Astrocyte of the cerebellum (primary cell): ENCODE results near the gene PTPN5.

Experiments
- DNase-seq: peaks from one replicate; pipeline ENCODE4 v3.0.0-alpha.2; 2011; ENCODE audit warnings: low read depth
- H3K4me3 ChIP-seq: 2 replicates; pipeline ENCODE4 v1.5.1; 2011; ENCODE audit warnings: mild to moderate bottlenecking, low read depth, low read length, moderate library complexity
- in situ Hi-C: cut with HindIII; loops from 2 replicates; pipeline ENCODE4 v1.10.0; 2017; ENCODE audit warnings: low sequenced_read_pairs
- TF ChIP-seq, protein P1 (sequence below): IDR thresholded peaks from 2 replicates; pipeline ENCODE4 v1.5.1; 2012; ENCODE audit warnings: low read length, low read depth, moderate library complexity, mild to moderate bottlenecking; ENCODE audit errors: missing control alignments

PTPN5 gene

GRCh38 chr11:18785411-18785810, 6.2 kb downstream of the PTPN5 start:
- in situ Hi-C loops, result no loop called here
- DNase-seq, result no peak
- TF ChIP-seq, protein P1, sequence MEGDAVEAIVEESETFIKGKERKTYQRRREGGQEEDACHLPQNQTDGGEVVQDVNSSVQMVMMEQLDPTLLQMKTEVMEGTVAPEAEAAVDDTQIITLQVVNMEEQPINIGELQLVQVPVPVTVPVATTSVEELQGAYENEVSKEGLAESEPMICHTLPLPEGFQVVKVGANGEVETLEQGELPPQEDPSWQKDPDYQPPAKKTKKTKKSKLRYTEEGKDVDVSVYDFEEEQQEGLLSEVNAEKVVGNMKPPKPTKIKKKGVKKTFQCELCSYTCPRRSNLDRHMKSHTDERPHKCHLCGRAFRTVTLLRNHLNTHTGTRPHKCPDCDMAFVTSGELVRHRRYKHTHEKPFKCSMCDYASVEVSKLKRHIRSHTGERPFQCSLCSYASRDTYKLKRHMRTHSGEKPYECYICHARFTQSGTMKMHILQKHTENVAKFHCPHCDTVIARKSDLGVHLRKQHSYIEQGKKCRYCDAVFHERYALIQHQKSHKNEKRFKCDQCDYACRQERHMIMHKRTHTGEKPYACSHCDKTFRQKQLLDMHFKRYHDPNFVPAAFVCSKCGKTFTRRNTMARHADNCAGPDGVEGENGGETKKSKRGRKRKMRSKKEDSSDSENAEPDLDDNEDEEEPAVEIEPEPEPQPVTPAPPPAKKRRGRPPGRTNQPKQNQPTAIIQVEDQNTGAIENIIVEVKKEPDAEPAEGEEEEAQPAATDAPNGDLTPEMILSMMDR, result no peak
- H3K4me3 ChIP-seq, result no peak overlapping the region

DNA sequence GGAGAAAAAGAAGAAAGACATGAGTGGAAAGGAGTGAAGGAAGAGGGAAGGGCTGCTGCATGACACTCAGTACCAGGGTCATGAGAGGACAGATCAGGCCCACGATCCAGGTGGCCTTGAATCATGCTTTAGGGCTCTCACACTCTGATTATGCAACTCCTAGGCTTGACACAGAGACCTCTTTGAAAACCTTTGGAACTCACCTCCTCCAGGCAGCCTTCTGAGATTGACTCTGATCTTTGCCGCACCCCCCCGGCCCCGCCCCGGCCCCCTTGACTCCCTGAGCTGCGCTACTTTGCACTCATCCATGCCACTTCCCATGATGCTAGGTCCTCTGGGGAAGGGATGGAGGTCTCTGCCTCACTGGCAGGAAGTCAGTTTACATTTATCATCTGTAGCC, 10.7 kb downstream of the PTPN5 start:
- DNase-seq, result no peak
- H3K4me3 ChIP-seq, result no peak overlapping the region
- in situ Hi-C loops, result no loop called here
- TF ChIP-seq, protein P1, result no peak

- TF ChIP-seq, protein P1, result no peak
- no peak for DNase-seq
- in situ Hi-C loops, result no loop called here
- H3K4me3 ChIP-seq, result no peak overlapping the region
Measured at GRCh38 chr11:18780329-18780728, 11.3 kb downstream of the PTPN5 start.

GRCh38 chr11:18778468-18778867, 13.1 kb downstream of the PTPN5 start:
- TF ChIP-seq, protein P1, result no peak
- in situ Hi-C loops, result no loop called here
- no peak for DNase-seq

GRCh38 chr11:18776324-18776723, 15.3 kb downstream of the PTPN5 start:
- no peak overlapping the region for H3K4me3 ChIP-seq
- TF ChIP-seq, protein P1, result no peak
- DNase-seq, result no peak
- in situ Hi-C loops, result no loop called here

More at GRCh38 chr11:18778468-18778867, 13.1 kb downstream of the PTPN5 start:
- no peak overlapping the region for H3K4me3 ChIP-seq

GRCh38 chr11:18775492-18776292, 15.9 kb downstream of the PTPN5 start:
- DNase-seq, result no peak
- TF ChIP-seq, protein P1, result peak; percentile 50
- in situ Hi-C loops, result no loop called here
- no peak overlapping the region for H3K4me3 ChIP-seq
